Hepatocyte (in vitro differentiated cells): ENCODE measurements around the gene F2R. TPM values are rescaled to one million over a fixed set of nuclear protein-coding genes. Genes with fewer than 3 reads are reported as not detected.

Experiments
- DNase-seq: peaks from one replicate; pipeline ENCODE4 v3.0.0-alpha.2; 2016; ENCODE audit warnings: low spot score
- H2AFZ ChIP-seq: fragments of 200-600 bp; sonication (generic); 2 replicates; pipeline ENCODE4 v1.6.0; 2016; ENCODE audit warnings: antibody characterized with exemption, mild to moderate bottlenecking
- H3K27ac ChIP-seq: fragments of 200-600 bp; sonication (generic); 2 replicates; pipeline ENCODE4 v1.5.1; 2016; ENCODE audit warnings: mild to moderate bottlenecking
- H3K27me3 ChIP-seq: fragments of 200-600 bp; sonication (generic); 2 replicates; pipeline ENCODE4 v1.6.1; 2016
- H3K36me3 ChIP-seq: fragments of 200-600 bp; sonication (generic); replicated peaks from 2 replicates; pipeline ENCODE4 v1.5.1; 2016; ENCODE audit warnings: low read depth; ENCODE audit not compliant: insufficient read depth
- H3K4me1 ChIP-seq: fragments of 200-600 bp; sonication (generic); 2 replicates; pipeline ENCODE4 v1.5.1; 2016; ENCODE audit warnings: mild to moderate bottlenecking, moderate library complexity; ENCODE audit not compliant: insufficient read depth
- H3K4me2 ChIP-seq: fragments of 200-600 bp; sonication (generic); 2 replicates; pipeline ENCODE4 v1.6.0; 2016
- H3K4me3 ChIP-seq: fragments of 200-600 bp; sonication (generic); 2 replicates; pipeline ENCODE4 v1.5.1; 2016; ENCODE audit warnings: mild to moderate bottlenecking
- H3K79me2 ChIP-seq: fragments of 200-600 bp; sonication (generic); 2 replicates; pipeline ENCODE4 v1.6.0; 2017; ENCODE audit warnings: mild to moderate bottlenecking
- H3K9me2 ChIP-seq: fragments of 200-600 bp; sonication (generic); replicated peaks from 2 replicates; pipeline ENCODE4 v1.6.0; 2017; ENCODE audit warnings: mild to moderate bottlenecking; ENCODE audit not compliant: insufficient read depth
- H3K9me3 ChIP-seq: fragments of 200-600 bp; sonication (generic); 2 replicates; pipeline ENCODE4 v1.5.1; 2016; ENCODE audit warnings: low read depth, mild to moderate bottlenecking
- H4K20me1 ChIP-seq: fragments of 200-600 bp; sonication (generic); 2 replicates; pipeline ENCODE4 v1.6.0; 2016; ENCODE audit warnings: mild to moderate bottlenecking; ENCODE audit not compliant: insufficient read depth, poor library complexity, severe bottlenecking
- CTCF ChIP-seq: fragments of 200-600 bp; sonication (generic); IDR thresholded peaks from 2 replicates; pipeline ENCODE4 v1.5.1; 2016; ENCODE audit warnings: antibody characterized with exemption, mild to moderate bottlenecking; ENCODE audit not compliant: poor library complexity
- EZH2 ChIP-seq: fragments of 200-600 bp; sonication (generic); IDR thresholded peaks from 2 replicates; pipeline ENCODE4 v1.6.1; 2016; ENCODE audit warnings: antibody characterized with exemption, mild to moderate bottlenecking, borderline replicate concordance
- EZH2phosphoT487 ChIP-seq: fragments of 200-600 bp; sonication (generic); IDR thresholded peaks from one replicate; pipeline ENCODE4 v1.6.1; 2018; ENCODE audit warnings: antibody characterized with exemption, mild to moderate bottlenecking, low read depth, moderate library complexity; ENCODE audit not compliant: unreplicated experiment, severe bottlenecking
- WGBS: methylation state at CpG from one replicate; pipeline ENCODE4 v1.1.6; 2016; ENCODE audit warnings: low lambda C conversion rate; ENCODE audit errors: missing lambda C conversion rate; 5-methylcytosine and 5-hydroxymethylcytosine counted together
- polyA plus RNA-seq: library from polyadenylated mRNA; unstranded; fragments of >200 nt; fragmentation: Nextera tagmentation; extraction: Ambion mirVana; gene quantifications from 2 replicates; pipeline ENCODE4 v1.2.1, GENCODE V29; 2016
- total RNA-seq: library from RNA; depleted of rRNA; stranded (reverse); fragments of >200 nt; gene quantifications from 2 replicates; pipeline ENCODE4 v1.2.3, GENCODE V29; 2014

The F2R gene
- total and polyA plus RNA-seq, 2 experiments from 2014 or later, result 27.1 to 48.1 TPM

GRCh38 chr5:76718880-76719279, 3.0 kb downstream of the F2R start:
- H3K27me3 ChIP-seq, result peaks cover 8% of the 10 kb centered on the region
- H3K79me2 ChIP-seq, result peaks cover 73% of the 10 kb centered on the region
- 84% methylated on average over 4 of the region's 4 CpGs for WGBS
- TF ChIP-seq EZH2phosphoT487 (no peak), EZH2 (no peak), CTCF (no peak)
- H3K4me3 ChIP-seq, result no peak overlapping the region
- H3K36me3 ChIP-seq, result no peaks in the 10 kb centered on the region
- no peaks in the 10 kb centered on the region for H3K9me2 ChIP-seq
- no peak overlapping the region for H3K4me2 ChIP-seq
- no peaks in the 10 kb centered on the region for H3K9me3 ChIP-seq
- no peak overlapping the region for H3K27ac ChIP-seq
- H4K20me1 ChIP-seq, result no peaks in the 10 kb centered on the region
- DNase-seq, result no peak
- peaks cover 4% of the 10 kb centered on the region for H3K4me1 ChIP-seq
- no peak overlapping the region for H2AFZ ChIP-seq

DNA sequence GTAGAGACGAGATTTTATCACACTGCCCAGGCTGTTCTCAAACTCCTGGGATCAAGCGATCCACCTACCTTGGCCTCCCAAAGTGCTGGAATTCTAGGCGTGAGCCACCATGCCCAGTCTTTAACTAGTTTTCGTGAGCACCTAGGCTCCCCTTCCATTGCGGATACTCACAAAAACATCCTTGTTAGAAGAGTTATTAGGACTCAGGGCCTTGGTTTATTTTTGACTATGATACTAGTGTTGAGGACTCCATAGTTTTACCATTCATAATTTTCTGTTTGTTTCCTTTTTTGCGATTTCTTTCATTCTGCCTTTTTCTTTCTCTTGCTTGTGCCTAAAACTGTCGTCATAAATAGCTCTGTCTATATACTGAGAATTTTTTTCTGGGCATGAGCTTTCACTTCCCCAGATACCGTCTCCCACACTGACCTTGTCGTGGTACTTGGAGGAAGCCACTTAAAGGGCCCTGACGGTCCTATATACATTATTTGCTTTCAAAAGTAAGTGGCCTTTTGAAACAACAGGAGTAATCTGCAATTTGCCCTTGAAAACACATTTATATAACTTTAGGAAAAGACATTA, 5.2 kb downstream of the F2R start:
- 77% methylated on average over 10 of the region's 10 CpGs for WGBS
- Histone ChIP-seq H3K79me2 (peaks cover 94% of the 10 kb centered on the region), H3K4me2 (no peak overlapping the region), H3K27ac (no peak overlapping the region), H3K4me1 (peaks cover 4% of the 10 kb centered on the region), H3K9me3 (no peaks in the 10 kb centered on the region), H3K4me3 (no peak overlapping the region), H3K27me3 (no peaks in the 10 kb centered on the region), H4K20me1 (no peaks in the 10 kb centered on the region), H3K36me3 (no peaks in the 10 kb centered on the region), H3K9me2 (no peaks in the 10 kb centered on the region), H2AFZ (no peak overlapping the region)
- TF ChIP-seq CTCF, result no peak
- TF ChIP-seq EZH2phosphoT487, result no peak
- TF ChIP-seq EZH2, result no peak
- DNase-seq, result no peak

- no peaks in the 10 kb centered on the region for H3K9me3 ChIP-seq
- H4K20me1 ChIP-seq, result no peaks in the 10 kb centered on the region
- H3K4me1 ChIP-seq, result no peaks in the 10 kb centered on the region
- no peak overlapping the region for H3K4me3 ChIP-seq
- DNase-seq, result no peak
- no peaks in the 10 kb centered on the region for H3K36me3 ChIP-seq
- H3K27ac ChIP-seq, result no peak overlapping the region
- H3K27me3 ChIP-seq, result no peaks in the 10 kb centered on the region
- H3K79me2 ChIP-seq, result peaks cover 88% of the 10 kb centered on the region
- TF ChIP-seq EZH2phosphoT487, result no peak
- TF ChIP-seq EZH2, result no peak
- no peak for TF ChIP-seq CTCF
- H3K4me2 ChIP-seq, result no peak overlapping the region
- H3K9me2 ChIP-seq, result no peaks in the 10 kb centered on the region
- H2AFZ ChIP-seq, result no peak overlapping the region
- 94% methylated on average over 1 of the region's 1 CpG for WGBS
Measured at GRCh38 chr5:76723266-76723665, 7.3 kb downstream of the F2R start.
